GM18526 (cell line): ENCODE results near the gene FOLR3.
A peak's percentile ranks its signal among the peaks of the same experiment; 100 is the strongest.
"Not testable (repeated sequence)": the region's sequence is repeated elsewhere in the genome, so short reads cannot be mapped to it uniquely, and the experiment has no call there.

ENCODE experiments used
- POLR2A ChIP-seq: IDR thresholded peaks from 3 replicates; pipeline ENCODE4 v1.6.1; 2011; ENCODE audit not compliant: insufficient read length; ENCODE audit errors: extremely low read depth

The FOLR3 gene

DNA sequence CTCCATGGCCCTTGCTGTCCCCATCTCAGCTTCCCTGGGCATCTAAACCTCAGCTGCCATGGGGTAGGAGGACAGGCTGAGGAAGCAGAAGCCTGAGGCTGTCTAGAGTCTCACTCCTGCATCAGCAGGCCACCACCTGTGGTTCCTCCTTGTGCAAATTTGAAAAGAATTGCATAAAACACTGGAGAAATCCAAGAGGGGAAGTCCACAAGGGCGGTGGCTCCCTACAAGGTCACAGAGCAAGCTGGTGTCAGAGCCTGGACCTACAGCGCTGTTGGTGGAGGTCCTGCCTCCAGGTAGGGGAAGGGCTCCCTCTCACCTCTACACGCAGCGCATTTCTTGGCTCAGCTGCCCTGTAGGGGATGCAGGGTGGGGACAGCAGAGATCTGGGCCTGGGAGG, at the start of gene FOLR3:
Gene FOLR3 (plus strand): TSS at position 253 of the 400 bp plus-strand sequence. CDS start 228 bp downstream, outside the sequence.
- TF ChIP-seq POLR2A: not testable (repeated sequence)

DNA sequence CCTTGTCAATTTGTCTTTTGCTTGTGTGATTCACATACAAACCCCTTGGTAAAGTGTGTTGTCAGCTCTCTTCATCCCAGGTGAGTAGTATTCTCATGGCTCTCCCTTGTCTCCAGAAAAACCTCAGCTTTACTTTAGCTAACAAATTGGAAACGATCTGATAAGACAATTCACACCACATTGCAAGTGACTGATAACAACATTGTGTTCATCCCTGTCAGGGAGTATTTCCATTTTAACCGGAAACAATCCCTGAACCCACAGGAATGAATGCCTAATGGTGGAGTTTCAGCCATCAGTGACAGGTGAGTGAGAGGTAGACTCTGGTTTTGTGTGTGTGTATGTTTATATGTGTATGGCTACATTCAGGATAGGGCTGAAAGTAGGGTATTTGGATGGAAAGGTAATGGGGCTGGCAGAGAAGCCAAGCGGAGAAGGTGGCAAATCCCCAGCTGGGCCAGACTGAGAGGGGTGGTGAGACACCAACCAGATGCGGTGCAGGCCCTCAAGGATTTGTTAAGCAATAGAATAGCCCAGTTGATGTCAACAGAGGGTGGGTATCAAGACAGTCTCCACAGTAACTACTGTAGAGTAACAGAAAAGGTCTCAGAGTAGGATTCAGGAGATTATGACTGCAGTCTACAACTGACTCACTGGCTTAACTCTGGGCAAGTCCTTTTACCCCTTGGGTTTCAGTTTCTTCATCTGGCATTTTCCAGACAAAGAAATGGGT, 47.3 kb upstream of the FOLR3 start:
- no peak for TF ChIP-seq POLR2A

DNA sequence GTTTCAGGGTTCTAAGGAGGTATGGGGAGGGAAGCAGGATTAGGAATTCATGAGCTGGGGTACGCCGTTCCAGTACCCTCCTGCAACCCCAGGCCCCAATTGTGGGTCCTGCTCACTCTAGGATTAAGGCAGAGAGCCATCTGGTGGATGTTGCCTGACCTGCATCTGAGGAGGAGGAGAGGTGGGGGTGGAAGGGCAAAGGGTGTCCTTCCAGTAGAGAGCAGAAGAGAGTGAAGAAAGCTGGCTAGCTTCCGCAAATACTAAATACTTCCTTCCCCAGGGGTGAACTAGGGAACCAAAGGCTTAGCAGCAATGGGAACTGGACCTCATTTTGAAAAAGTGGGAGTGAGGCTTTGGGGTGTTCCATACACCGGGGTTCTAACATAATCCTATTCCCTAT, 44.2 kb upstream of the FOLR3 start:
- no peak for TF ChIP-seq POLR2A

DNA sequence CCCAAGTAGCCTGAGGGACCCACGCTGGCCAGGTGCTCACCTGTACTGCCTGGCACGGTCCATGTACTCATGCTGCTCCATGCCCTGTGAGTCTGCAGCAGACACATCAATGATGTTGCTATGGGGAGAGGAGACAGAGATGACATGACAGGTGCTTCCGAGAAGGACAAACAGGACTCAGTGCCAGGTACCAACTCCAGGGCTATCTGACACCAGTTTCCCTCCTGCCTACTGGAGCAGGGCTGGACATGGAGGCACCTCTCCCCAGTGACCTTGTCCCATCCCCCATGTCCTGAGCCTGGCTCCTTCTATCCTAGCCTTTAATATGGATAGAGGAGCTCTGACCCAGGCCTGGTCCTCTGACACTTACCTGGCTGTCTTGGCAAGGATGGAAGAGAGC, 36.8 kb upstream of the FOLR3 start:
- TF ChIP-seq POLR2A: no peak

GRCh38 chr11:72100009-72100408, 35.5 kb upstream of the FOLR3 start:
- no peak for TF ChIP-seq POLR2A

- no peak for TF ChIP-seq POLR2A
Observed at GRCh38 chr11:72100462-72100861, 35.1 kb upstream of the FOLR3 start.

GRCh38 chr11:72102162-72102561, 33.4 kb upstream of the FOLR3 start:
- no peak for TF ChIP-seq POLR2A

DNA sequence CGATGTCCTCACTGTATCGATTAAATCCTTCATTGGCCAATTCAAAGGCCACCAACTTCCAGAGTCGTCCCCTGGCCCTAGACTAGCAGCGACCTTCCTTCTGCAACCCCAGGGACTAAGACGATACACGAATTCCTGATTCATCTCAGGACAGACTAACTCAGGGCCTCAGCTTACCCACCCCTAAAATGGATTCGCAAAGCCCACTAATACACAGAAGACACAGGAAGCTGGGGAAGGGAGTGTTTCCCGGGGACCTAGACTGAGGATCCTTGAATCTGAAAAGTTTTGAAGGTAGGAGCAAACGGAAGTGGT, 32.9 kb upstream of the FOLR3 start:
- TF ChIP-seq POLR2A: no peak

- TF ChIP-seq POLR2A: peak; percentile 94
Observed at GRCh38 chr11:72102946-72103753, 32.4 kb upstream of the FOLR3 start, which contains the start of gene LAMTOR1. TSS of gene LAMTOR1 (minus strand) at chr11:72103297. CDS start at chr11:72103224, 73 bp downstream.

- no peak for TF ChIP-seq POLR2A
Observed at GRCh38 chr11:72103754-72104167, 31.8 kb upstream of the FOLR3 start.

DNA sequence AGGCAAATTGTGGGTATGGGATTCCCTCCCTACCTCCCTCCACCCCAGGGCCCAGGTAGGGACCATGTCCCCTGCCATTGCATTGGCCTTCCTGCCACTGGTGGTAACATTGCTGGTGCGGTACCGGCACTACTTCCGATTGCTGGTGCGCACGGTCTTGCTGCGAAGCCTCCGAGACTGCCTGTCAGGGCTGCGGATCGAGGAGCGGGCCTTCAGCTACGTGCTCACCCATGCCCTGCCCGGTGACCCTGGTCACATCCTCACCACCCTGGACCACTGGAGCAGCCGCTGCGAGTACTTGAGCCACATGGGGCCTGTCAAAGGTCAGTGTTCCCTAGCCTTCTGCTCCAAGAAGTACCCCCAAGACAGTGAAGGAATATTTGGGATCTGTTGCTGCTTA, 29.6 kb upstream of the FOLR3 start, which contains the start of gene TOMT:
Gene TOMT (plus strand): TSS at position 37 of the 400 bp plus-strand sequence. CDS start 28 bp downstream, at position 65.
- no peak for TF ChIP-seq POLR2A

DNA sequence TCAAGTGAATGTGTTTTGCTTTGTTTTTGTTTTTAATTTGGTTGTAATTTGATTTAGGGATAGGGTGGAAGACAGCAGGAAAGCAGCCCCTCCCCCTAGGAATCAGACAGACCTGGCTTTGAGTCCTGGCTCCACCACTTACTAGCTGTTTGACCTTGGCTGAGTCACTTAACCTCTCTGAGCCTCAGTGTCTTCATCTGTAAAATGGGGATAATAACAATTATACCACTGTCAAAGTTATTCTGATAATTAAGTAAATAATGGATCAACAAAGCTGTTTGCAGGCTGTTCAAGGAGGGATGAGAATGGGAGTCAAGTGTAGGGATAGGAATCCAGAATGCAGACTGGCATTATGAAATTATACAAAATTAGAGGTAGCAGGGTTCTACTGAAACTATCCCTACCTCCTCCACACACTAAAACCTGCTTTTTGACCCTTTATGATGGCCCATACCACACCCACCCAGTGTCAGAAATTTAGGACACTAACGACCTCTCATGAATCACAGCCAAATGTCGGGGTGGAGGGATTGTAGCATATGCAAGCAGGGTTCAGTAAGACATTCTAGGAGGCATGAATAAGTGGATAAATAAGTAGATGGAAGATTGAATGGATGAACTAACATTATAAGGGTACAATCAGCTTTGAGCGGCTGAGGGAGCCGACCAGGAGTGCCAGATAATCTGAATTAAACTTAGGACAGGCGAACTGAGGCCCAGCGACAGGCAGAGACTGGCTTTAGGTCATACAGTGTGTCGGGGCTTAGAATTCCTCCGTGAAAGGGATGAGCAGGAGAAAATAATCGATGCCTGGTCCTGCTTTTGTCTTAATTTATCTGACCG, 24.0 kb upstream of the FOLR3 start:
- no peak for TF ChIP-seq POLR2A

GRCh38 chr11:72112143-72112977, 23.2 kb upstream of the FOLR3 start, which contains the start of gene ANAPC15:
TSS of gene ANAPC15 (minus strand) at chr11:72112695. CDS start at chr11:72111276, 1,419 bp downstream.
- peak; percentile 98 for TF ChIP-seq POLR2A

DNA sequence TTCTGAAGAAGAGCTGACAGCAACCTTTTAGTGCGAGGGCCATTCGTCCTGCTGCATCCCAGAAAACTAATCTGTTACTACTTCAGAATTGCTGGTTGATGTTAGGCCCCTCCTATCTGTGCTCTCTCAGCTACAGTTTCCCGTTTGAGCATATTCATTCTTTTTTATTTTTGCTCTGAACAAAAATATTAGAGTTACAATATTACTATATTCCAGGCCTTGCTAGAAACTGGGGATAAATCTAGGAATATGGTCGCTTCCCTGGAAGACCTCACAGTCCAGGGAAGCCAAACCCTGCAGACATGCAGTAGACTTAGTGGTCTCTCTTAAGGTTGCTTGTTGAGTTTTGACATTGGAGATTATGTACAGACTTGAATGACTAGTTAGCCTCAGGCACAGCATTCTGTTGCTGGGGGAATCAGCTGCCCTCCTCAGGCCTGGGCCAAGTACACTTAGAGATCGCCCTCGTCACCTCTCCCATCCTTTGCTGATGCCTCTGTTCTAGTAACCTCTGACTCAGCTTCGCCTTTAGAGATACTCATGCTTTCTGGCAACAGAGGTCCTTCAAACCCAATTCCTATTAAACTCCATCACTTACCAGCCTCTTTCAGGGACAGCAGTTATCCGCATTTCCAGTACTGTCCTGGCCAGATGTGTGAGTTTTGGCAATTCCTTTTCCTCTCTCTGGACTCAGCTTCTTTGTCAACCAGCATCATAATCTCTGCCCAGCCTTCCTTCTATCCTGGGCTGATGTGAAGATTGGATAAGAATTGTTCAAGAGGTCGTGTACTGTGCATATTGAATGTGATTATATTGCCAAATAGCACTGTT, 22.3 kb upstream of the FOLR3 start:
- TF ChIP-seq POLR2A: no peak

DNA sequence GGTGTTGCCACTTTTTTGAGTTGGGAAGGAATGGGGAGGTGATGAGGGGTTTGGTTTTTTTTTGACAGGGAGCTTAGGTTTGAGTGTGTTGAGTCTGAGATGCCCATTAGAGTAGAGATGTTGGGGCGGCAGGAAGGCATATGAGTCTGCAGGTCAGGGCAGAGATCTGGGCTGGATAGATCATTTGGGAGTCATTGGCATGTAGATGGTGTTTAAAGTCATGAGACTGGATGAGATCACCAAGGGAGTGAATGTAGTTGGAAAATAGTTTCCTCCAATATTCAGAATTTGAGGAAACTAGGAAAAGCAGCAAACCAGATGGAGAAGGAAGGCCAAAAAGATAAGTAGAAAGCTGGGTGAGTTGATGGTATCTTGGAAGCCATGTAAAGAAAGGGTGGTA, 21.0 kb upstream of the FOLR3 start:
- TF ChIP-seq POLR2A: no peak
